ENCODE data around the gene DTX1. TPM values are rescaled to one million over a fixed set of nuclear protein-coding genes. Genes with fewer than 3 reads are reported as not detected.

Gene DTX1
- total and polyA plus RNA-seq, 2 of the 13 experiments (the other 11 are each of a cell fraction or from before 2014, with no cell fraction given), result not detected

DNA sequence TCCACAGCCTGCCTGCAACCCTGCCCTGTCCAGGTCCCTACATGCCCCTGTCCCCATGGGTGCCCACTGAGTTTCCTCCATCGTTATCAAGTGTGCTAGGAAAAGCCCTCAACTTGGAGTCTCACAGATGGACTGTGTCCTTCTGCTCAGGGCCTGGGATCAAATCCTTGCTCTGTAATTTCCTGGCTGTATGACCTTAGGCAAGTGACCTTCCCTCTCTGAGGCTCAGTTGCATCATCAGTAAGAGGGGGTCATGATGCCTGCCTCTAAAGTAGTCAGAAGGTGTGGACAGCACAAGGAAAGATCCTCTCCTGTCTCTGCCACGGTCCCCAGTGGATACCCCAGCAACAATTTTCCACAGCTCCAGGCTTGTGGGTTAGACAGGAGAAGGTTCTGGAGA is 56.9 kb downstream of the DTX1 start:
- no peak for TF ChIP-seq MBNL3 (CRISPR knock-in tag; conservative IDR thresholded peaks at IDR 0.05)
- FAIRE-seq, result no peak
- WGBS (ENCODE audit: low lambda C conversion rate), result 25% methylated on average over 2 of the region's 2 CpGs
- DNase-seq (ENCODE audit: low spot score), result no peak
- POLR2A ChIA-PET, result no interaction called here
- Histone ChIP-seq H3K36me3 (replicated peaks in 1 of 2; ENCODE audit: control insufficient read depth in 1 of 2, insufficient read depth in 2 of 2, low read length in 2 of 2) (no peaks in the 10 kb centered on the region), H3K4me3 (replicated peaks in 1 of 3; ENCODE audit: insufficient read depth in 1 of 3, low read depth in 2 of 3, low read length in 3 of 3) (no peak overlapping the region), H3K27me3 (ENCODE audit: control insufficient read depth in 1 of 2, insufficient read depth in 2 of 2, low read length in 2 of 2) (peaks cover 0 to 10% of the 10 kb centered on the region in 2 experiments; a peak in 1 of 5 replicates), H3K9ac (ENCODE audit: insufficient read depth, low read depth, low read length) (no peak overlapping the region), H2AFZ (ENCODE audit: low read length) (no peak overlapping the region), H4K20me1 (ENCODE audit: insufficient read depth, low read length) (no peaks in the 10 kb centered on the region), H3K4me2 (ENCODE audit: low read depth, low read length) (no peak overlapping the region), H3K79me2 (ENCODE audit: insufficient read depth, low read length) (no peaks in the 10 kb centered on the region), H3K27ac (ENCODE audit: extremely low read length, insufficient read depth, low read length) (no peak overlapping the region), H3K4me1 (ENCODE audit: insufficient read depth, low read length) (no peaks in the 10 kb centered on the region), H3K9me3 (ENCODE audit: low read length) (no peaks in the 10 kb centered on the region)
- no peak for ATAC-seq
- CTCF ChIA-PET (ENCODE audit: low intra/inter-chr PET ratio, low total read pairs), result no interaction called here
- no TSS peak for BruUV-seq (replicated peaks)
- in situ Hi-C loops (cut with HindIII; ENCODE audit: extremely low pct_ligation_motif_present, low pct_unique_long_range_greater_than_20kb), result no loop called here
- intact Hi-C loops (cut with micrococcal nuclease; ENCODE audit: unreplicated experiment), result no loop called here

DNA sequence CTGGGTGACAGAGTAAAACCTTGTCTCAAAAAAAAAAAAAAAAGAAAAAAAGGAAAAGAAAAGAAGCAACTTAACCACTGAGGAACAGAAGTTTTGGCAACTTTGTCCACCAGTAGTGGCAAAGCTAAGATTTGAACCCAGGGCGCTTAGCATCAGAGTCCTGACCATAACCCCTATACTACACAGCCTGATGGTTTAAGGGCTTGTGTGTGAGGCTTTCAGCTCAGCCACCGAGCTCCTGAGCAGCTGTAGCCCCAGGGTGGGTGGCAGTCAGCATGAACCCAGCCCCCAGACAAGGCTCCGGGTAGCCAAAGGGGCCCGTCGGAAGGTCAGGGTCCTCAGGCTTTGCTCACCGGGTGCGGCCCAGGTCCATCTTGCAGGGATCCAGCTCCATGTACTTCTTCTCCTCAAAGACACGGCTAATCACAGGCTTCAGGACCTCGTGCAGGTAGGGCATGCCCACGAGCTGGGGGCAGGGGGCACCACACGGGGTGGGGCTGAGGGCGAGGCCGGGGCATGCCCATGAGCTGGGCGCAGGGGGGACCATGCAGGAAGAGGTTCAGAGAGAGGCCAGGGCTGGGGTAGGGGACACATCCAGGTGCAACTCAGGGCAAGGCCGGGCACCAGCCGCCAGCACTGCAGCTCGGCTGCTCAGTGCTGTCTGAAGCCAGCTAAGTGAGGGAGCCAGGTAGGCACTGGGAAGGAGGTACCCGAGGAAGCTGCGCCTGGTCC is 58.1 kb downstream of the DTX1 start:
- Histone ChIP-seq H3K4me1 (ENCODE audit: insufficient read depth, low read length) (no peaks in the 10 kb centered on the region), H3K27ac (ENCODE audit: extremely low read length, insufficient read depth, low read length) (no peak overlapping the region), H3K9me3 (ENCODE audit: low read length) (no peaks in the 10 kb centered on the region), H3K4me3 (replicated peaks in 1 of 3; ENCODE audit: insufficient read depth in 1 of 3, low read depth in 2 of 3, low read length in 3 of 3) (no peak overlapping the region), H4K20me1 (ENCODE audit: insufficient read depth, low read length) (no peaks in the 10 kb centered on the region), H3K79me2 (ENCODE audit: insufficient read depth, low read length) (no peaks in the 10 kb centered on the region), H3K9ac (ENCODE audit: insufficient read depth, low read depth, low read length) (no peak overlapping the region), H3K36me3 (replicated peaks in 1 of 2; ENCODE audit: control insufficient read depth in 1 of 2, insufficient read depth in 2 of 2, low read length in 2 of 2) (no peaks in the 10 kb centered on the region), H3K27me3 (ENCODE audit: control insufficient read depth in 1 of 2, insufficient read depth in 2 of 2, low read length in 2 of 2) (peaks cover 0 to 10% of the 10 kb centered on the region in 2 experiments; a peak in 1 of 5 replicates), H2AFZ (ENCODE audit: low read length) (no peak overlapping the region), H3K4me2 (ENCODE audit: low read depth, low read length) (no peak overlapping the region)
- no TSS peak for BruUV-seq (replicated peaks)
- FAIRE-seq, result no peak
- WGBS (ENCODE audit: low lambda C conversion rate), result 38% methylated on average over 14 of the region's 19 CpGs
- CTCF ChIA-PET (ENCODE audit: low intra/inter-chr PET ratio, low total read pairs), result no interaction called here
- no peak for DNase-seq (ENCODE audit: low spot score)
- ATAC-seq, result no peak
- in situ Hi-C loops (cut with HindIII; ENCODE audit: extremely low pct_ligation_motif_present, low pct_unique_long_range_greater_than_20kb), result no loop called here
- intact Hi-C loops (cut with micrococcal nuclease; ENCODE audit: unreplicated experiment), result no loop called here
- POLR2A ChIA-PET, result no interaction called here
- TF ChIP-seq, protein P1, sequence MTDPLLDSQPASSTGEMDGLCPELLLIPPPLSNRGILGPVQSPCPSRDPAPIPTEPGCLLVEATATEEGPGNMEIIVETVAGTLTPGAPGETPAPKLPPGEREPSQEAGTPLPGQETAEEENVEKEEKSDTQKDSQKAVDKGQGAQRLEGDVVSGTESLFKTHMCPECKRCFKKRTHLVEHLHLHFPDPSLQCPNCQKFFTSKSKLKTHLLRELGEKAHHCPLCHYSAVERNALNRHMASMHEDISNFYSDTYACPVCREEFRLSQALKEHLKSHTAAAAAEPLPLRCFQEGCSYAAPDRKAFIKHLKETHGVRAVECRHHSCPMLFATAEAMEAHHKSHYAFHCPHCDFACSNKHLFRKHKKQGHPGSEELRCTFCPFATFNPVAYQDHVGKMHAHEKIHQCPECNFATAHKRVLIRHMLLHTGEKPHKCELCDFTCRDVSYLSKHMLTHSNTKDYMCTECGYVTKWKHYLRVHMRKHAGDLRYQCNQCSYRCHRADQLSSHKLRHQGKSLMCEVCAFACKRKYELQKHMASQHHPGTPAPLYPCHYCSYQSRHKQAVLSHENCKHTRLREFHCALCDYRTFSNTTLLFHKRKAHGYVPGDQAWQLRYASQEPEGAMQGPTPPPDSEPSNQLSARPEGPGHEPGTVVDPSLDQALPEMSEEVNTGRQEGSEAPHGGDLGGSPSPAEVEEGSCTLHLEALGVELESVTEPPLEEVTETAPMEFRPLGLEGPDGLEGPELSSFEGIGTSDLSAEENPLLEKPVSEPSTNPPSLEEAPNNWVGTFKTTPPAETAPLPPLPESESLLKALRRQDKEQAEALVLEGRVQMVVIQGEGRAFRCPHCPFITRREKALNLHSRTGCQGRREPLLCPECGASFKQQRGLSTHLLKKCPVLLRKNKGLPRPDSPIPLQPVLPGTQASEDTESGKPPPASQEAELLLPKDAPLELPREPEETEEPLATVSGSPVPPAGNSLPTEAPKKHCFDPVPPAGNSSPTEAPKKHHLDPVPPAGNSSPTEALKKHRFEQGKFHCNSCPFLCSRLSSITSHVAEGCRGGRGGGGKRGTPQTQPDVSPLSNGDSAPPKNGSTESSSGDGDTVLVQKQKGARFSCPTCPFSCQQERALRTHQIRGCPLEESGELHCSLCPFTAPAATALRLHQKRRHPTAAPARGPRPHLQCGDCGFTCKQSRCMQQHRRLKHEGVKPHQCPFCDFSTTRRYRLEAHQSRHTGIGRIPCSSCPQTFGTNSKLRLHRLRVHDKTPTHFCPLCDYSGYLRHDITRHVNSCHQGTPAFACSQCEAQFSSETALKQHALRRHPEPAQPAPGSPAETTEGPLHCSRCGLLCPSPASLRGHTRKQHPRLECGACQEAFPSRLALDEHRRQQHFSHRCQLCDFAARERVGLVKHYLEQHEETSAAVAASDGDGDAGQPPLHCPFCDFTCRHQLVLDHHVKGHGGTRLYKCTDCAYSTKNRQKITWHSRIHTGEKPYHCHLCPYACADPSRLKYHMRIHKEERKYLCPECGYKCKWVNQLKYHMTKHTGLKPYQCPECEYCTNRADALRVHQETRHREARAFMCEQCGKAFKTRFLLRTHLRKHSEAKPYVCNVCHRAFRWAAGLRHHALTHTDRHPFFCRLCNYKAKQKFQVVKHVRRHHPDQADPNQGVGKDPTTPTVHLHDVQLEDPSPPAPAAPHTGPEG (CRISPR knock-in tag; IDR thresholded peaks at IDR 0.05), result no peak
- TF ChIP-seq FOXJ3 (CRISPR knock-in tag; IDR thresholded peaks at IDR 0.05; ENCODE audit: borderline replicate concordance) (no peak), ZNF547 (CRISPR knock-in tag; IDR thresholded peaks at IDR 0.05) (no peak), PTBP1 (IDR thresholded peaks at IDR 0.05; ENCODE audit: low read depth, low read length, poor library complexity, severe bottlenecking) (no peak)
- TF ChIP-seq, protein P2, sequence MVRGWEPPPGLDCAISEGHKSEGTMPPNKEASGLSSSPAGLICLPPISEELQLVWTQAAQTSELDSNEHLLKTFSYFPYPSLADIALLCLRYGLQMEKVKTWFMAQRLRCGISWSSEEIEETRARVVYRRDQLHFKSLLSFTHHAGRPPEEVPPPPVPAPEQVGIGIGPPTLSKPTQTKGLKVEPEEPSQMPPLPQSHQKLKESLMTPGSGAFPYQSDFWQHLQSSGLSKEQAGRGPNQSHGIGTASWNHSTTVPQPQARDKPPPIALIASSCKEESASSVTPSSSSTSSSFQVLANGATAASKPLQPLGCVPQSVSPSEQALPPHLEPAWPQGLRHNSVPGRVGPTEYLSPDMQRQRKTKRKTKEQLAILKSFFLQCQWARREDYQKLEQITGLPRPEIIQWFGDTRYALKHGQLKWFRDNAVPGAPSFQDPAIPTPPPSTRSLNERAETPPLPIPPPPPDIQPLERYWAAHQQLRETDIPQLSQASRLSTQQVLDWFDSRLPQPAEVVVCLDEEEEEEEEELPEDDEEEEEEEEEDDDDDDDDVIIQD (CRISPR knock-in tag; IDR thresholded peaks at IDR 0.05; ENCODE audit: low read depth), result no peak
- TF ChIP-seq, protein P3, sequence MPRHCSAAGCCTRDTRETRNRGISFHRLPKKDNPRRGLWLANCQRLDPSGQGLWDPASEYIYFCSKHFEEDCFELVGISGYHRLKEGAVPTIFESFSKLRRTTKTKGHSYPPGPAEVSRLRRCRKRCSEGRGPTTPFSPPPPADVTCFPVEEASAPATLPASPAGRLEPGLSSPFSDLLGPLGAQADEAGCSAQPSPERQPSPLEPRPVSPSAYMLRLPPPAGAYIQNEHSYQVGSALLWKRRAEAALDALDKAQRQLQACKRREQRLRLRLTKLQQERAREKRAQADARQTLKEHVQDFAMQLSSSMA (CRISPR knock-in tag; IDR thresholded peaks at IDR 0.05), result no peak

All from HepG2 (cell line).